Activated CD8-positive, alpha-beta memory T cell treated with anti-CD3 and anti-CD28 coated beads, Interleukin-2, amount 50 U/mL, for 24 hours (primary cell): ENCODE measurements around the gene TMEM168.

Experiments used
- DNase-seq: peaks from one replicate; pipeline ENCODE4 v3.0.0-alpha.2; 2020; ENCODE audit errors: extremely low read depth

TMEM168 gene

GRCh38 chr7:112715525-112715924 is 74.7 kb downstream of the TMEM168 start:
- DNase-seq: no peak

GRCh38 chr7:112714917-112715316 is 75.3 kb downstream of the TMEM168 start:
- DNase-seq: no peak
